ENCODE data around the gene MICAL3.
"Not testable (repeated sequence)": the region's sequence is repeated elsewhere in the genome, so short reads cannot be mapped to it uniquely, and the experiment has no call there.

The MICAL3 gene

DNA sequence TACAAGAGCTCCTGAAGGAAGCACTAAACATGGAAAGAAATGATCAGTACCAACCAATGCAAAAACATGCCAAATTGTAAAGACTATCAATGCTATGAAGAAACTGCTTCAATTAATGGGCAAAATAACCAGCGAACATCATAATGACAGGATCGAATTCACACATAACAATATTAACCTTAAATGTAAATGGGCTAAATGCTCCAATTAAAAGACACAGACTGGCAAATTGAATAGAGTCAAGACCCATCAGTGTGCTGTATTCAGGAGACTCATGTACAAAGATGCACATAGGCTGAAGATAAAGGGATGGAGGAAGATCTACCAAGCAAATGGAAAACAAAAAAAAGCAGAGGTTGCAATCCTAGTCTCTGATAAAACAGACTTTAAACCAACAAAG, 91.9 kb downstream of the MICAL3 start:
- DNase-seq (ENCODE audit: low read depth), result not testable (repeated sequence)

- no peak for DNase-seq (ENCODE audit: low read depth)
Measured at GRCh38 chr22:17931400-17931825, 92.9 kb downstream of the MICAL3 start.

DNA sequence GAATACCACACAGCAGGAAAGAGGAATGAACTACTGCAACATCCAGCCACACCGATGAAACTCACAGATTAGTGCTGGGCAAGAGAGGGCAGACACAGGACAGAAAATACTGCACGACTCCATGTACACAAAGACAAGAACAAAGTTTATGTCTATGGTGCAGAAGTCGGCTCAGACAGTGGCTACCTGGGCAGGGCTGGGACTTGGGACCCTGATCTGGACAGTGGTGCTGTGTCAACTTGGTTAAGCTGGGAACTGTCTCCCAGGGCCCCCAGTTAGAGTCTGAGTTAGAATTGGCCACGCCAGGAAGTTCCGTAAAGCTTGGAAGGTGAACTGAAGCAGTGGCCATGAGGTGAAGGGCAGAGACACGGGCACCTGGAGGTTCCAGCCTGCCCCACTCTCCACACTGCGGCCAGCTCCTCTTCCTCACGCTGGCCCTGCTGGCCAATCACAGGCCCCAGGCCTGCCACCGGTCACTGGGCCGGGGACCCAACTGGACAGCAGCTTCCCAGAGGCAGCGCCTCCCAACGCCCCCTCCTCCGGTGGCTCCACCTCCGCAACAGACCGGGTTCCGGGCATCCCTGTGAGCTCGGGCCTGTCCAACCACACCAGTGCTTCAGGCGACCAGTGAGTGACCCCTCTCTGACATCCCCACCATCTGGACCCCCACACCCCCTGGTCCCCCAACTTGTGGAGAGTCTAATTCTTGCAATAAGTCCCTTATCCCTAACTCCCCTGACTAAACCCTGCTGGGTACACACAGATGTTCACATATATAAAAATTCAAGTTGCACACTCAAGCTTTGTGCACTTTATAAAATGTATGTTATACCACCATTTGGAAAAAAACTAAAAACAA, 93.7 kb downstream of the MICAL3 start:
- no peak for DNase-seq (ENCODE audit: low read depth)

DNA sequence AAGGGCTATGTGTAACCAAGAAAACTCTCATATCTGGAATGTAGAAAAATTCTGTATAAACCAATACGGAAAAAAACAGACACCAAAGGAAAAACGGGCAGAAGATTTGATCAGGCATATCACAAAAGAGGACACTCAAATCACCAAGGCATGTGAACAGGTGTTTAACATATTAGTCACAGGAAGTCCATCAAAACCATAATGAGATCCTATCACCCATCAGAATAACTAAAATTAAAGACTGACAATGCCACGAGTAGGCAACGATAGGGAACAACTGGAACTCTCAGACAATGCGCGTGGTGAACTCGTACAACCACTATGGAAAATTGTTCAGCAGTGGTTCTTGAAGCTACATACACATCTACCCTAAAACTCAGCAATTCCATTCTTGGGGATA, 94.5 kb downstream of the MICAL3 start:
- DNase-seq (ENCODE audit: low read depth), result no peak

- no peak for DNase-seq (ENCODE audit: low read depth)
Measured at GRCh38 chr22:17928391-17928790, 96.0 kb downstream of the MICAL3 start.

- no peak for DNase-seq (ENCODE audit: low read depth)
Measured at GRCh38 chr22:17927062-17927461, 97.3 kb downstream of the MICAL3 start.

DNA sequence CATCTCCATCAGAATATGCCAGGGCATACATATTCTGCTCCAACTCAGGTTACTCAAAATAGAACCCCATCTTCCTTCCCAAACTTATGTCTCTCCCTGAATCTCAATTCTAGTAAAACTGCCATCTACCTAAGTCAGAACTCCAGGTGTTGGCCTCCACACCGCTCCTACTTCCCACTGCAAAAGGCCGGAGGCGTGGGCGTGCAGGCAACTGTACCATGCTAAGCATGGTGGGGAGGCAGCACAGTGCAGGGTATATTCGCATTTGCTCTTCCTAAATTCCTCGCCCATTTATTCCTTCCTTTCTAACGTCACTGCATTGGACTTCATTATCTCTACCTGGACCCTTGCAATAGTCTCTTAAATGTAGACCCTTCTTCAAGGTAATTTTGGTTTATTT, 97.8 kb downstream of the MICAL3 start:
- no peak for DNase-seq (ENCODE audit: low read depth)

DNA sequence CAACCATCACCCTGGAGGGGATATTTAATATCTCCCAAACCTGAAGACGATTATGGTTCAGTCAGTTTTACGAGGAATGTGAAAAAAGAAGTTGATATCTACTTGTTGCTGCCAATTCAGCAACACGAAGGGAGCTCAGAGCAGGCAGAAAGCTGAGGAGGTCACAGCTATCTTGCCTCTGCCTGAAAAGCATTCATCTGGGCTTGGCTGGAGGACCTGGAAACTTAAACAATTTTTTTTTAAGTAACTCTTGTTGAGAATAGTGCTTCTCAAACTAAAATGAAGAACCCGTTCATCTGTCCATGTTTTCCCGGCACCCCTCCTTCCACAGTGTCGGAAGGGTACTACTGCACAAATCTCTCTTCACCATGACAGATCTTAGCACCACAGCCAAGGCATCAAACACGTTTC, 98.9 kb downstream of the MICAL3 start:
- DNase-seq (ENCODE audit: low read depth), result no peak

DNA sequence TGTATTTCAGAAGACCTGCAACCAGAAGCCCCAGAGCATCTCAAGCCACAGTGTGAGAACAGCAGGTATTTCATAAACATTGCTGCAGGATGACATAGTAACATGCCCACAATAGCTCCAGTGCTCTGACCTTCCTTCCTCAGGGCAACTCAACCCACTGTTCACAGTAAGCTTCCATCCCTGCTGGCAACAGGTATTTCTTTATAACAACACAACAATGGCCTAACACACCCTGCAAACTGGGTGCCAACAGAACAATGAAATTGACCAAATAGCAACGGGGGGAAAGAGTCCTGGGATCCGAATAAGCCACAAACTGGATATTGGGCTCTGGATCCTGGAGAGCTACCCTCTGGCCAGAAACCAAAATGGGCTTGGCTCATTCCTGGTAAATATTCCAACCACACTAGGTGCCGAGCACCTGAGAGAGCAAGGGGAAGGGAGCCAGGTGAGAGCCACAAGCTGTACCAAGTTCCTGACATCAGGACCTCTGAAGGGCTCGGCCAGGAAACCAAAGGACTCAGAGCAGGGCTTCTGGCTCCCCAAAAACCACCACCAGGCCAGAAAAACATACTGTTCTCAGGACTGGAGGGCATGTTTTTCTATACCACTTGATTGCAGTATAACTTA, 99.5 kb downstream of the MICAL3 start:
- no peak for DNase-seq (ENCODE audit: low read depth)

DNA sequence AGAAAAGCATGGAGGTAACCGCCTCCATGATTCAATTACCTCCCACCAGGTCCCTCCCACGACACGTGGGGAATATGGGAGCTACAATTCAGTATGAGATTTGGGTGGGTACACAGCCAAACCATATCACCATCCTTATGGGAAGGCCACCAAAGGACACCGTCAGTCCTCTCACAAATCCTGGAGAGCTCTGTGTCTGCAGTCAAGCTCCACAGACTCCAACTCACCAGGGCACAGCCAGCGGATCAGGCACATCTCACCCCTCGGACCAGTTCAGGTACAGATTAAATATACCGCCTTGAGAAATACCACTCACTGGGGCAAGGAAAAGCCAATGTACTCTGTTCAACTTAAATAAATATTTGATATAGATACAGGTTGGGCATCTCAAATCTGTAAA, 100.3 kb downstream of the MICAL3 start:
- no peak for DNase-seq (ENCODE audit: low read depth)

- DNase-seq (ENCODE audit: low read depth), result peak; percentile 48
Measured at GRCh38 chr22:17922925-17923903, 101.1 kb downstream of the MICAL3 start.

GRCh38 chr22:17921871-17922821, 102.2 kb downstream of the MICAL3 start:
- DNase-seq (ENCODE audit: low read depth), result no peak

DNA sequence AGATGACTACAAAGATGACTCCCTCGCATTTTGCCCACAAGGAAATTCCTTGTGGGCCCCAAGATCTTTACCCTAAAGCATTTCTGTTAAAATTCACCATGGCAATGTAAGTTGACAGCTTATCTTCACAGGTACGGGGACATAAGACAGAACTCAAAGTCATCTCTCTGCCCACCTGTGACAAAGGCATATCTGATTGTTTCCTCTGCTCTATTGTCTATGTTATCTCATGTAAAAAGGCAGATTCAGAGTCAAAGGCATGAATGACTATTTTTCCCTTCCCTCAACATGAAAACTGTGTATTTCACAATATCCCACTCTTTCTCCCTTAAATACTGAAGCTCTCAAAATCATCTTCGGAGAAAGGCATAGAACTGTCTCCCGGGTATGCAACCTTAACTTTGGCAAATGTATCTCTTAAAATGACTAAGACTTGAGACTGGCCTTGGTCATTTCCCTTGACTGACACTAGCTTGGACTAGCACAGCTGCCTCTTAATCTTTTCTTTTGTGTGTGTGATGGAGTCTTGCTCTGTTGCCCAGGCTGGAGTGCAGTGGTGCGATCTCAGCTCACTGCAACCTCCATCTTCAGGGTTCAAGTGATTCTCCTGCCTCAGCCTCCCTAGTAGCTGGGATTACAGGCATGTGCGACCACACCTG, 103.2 kb downstream of the MICAL3 start:
- DNase-seq (ENCODE audit: low read depth), result no peak

- no peak for DNase-seq (ENCODE audit: low read depth)
Measured at GRCh38 chr22:17920145-17920605, 104.2 kb downstream of the MICAL3 start.

DNA sequence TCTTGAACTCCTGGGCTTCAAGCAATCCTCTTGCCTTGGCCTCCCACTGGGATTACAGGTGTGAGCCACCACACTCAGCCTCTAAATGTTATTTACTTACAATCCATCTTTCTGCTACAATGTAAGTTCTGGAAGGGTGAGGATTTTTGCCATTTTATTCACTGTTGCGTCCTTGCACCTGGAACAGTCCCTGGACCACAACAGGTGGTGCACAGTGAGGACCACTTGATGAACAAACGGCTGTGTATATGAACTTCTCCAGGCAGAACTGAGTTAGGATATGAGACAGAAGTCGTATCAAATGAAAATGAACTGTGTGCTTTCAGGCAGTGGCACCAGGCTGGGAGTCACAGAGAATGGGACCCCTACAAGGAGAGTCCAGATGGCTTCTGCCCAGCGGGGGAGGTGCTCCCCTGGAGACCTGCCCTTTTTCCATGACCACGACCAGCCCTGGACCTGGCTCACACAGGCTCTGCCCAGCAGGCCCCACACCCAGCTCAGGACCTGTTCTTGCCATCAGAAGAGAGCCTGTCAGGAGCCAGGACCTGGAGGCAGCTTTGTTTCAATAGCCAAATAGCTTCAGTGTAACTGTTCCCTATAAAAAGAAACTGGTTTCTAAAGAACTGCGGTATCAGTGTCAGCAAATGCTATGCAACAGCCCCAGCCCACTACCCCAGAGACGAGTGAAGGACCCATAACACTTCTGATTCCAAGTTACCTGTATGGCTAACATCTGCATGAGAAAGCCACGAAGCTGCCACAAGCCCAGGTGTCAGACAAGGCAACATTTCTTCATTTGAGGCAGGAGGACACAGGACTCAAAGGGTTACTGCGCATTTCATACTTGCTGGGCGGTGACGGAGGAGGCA, 104.9 kb downstream of the MICAL3 start:
- no peak for DNase-seq (ENCODE audit: low read depth)

DNA sequence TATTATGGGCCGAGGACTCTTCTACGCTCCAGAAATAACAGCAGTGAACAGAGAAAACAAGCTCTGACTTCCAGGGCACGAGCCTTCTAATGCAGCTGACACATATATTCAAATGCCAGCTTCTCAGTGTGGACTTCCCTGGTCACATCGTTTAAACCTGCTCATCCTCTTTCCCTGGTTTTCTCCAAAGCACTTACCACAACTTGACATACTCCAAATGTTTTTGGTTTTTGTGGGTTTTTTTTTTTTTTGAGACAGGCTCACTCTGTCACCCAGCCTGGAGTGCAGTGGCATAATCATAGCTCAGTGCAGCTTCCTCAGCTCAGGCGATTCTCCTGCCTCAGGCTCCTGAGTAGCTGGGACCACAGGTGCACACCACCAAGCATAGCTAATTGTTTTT, 105.5 kb downstream of the MICAL3 start:
- peak; percentile 64 for DNase-seq (ENCODE audit: low read depth)

DNA sequence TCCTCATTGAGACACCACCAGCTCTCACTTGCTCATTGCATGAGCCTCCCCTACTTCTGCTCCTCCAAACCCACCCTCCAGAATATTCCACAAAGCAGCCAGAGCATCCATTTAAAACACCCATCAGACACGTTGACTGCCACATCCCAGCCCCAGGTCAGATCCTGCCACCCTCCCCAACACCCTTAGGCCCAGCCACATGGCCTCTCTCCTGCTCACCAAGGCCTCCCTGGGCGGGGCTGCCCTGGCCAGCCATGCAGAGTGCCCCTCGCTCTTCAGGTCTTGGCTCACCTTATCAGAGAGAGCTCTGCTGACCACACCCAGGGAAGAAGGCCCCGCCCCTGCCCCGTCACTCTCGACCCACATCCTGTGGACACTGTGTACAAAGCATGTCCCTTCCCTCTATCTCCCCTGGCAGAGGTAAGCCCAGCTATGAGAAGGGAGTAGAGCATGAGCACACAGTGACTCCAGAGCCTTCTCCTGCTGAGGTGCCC, 106.8 kb downstream of the MICAL3 start:
- DNase-seq (ENCODE audit: low read depth), result no peak

- no peak for DNase-seq (ENCODE audit: low read depth)
Measured at GRCh38 chr22:17916226-17916889, 108.0 kb downstream of the MICAL3 start.

DNA sequence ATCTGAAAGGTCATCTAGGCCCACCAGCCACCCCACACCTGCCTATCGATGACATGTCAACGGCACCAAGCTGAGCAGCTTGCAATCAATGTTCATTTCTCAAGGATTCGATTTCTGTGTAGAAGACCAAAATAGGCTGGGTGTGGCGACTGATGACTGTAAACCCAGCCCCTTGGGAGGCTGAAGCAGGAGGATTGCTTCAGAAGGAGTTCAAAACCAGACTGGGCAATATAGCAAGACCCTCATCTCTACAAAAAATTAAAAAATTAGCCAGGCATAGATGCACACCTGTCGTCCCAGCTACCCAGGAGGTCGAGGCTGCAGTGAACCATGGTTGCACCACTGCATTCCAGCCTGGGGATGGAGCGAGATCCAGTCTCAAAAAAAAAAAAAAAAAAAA, 108.7 kb downstream of the MICAL3 start:
- no peak for DNase-seq (ENCODE audit: low read depth)

Data from GM04503 (cell line).